ENCODE measurements around the gene TCL1A.

- no peak for TF ChIP-seq POLR2AphosphoS5 (IDR thresholded peaks at IDR 0.05; ENCODE audit: borderline replicate concordance, low read depth, low read length)
- no peak for TF ChIP-seq FOXP2 (optimal IDR thresholded peaks at IDR 0.05; ENCODE audit: control extremely low read depth, extremely low read length, insufficient read depth)
Observed at GRCh38 chr14:95725685-95726336, 11.9 kb upstream of the TCL1A start.
